Retinal pigment epithelial cell (primary cell): ENCODE results near the gene VPS37C.

Source experiments
- DNase-seq: peaks from one replicate; pipeline ENCODE4 v3.0.0-alpha.2; 2010; ENCODE audit warnings: low read depth
- H3K4me3 ChIP-seq: 2 replicates; pipeline ENCODE4 v1.5.1; 2011; ENCODE audit warnings: mild to moderate bottlenecking, low read length, control low read depth, moderate library complexity
- TF ChIP-seq, protein P1 (sequence below): conservative IDR thresholded peaks from 2 replicates; pipeline ENCODE4 v1.5.1; 2011; ENCODE audit warnings: low read depth, low read length, control low read depth, inconsistent platforms

The VPS37C gene

DNA sequence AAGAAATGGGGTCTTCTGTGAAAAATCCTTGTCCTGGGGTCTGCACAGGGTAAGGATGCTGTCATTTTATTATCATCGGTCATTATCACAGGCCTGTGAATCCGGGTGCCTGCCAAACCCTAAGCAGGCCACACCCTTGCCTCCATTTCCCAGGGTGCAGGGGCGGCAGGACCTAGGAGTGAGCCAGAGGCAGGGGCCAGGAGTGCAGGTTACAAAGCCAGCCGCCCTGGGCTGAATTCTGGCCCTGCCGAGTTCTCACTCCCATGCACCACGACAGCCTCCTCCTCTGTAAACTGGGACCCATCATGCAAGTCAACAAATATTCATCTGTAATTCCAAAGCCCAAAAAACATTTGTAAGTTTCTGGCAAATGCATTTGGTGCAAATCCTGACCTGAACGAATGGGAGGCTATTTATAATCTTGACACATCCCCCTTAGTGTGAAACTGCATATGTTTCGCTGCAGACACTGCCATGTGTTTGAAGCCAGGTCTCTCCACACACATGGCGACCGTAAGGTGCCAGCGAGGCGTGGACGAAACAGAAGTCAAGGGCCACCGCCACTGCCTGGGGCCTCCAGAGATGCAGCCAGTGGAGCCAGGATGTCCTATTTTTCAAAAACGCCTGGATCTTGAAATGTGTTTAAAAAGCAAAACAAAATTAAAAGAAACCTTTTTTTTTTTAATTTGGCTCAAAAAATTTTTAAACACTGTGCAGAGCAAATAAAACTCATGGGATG, 52.2 kb downstream of the VPS37C start:
- no peak overlapping the region for H3K4me3 ChIP-seq
- TF ChIP-seq, protein P1, sequence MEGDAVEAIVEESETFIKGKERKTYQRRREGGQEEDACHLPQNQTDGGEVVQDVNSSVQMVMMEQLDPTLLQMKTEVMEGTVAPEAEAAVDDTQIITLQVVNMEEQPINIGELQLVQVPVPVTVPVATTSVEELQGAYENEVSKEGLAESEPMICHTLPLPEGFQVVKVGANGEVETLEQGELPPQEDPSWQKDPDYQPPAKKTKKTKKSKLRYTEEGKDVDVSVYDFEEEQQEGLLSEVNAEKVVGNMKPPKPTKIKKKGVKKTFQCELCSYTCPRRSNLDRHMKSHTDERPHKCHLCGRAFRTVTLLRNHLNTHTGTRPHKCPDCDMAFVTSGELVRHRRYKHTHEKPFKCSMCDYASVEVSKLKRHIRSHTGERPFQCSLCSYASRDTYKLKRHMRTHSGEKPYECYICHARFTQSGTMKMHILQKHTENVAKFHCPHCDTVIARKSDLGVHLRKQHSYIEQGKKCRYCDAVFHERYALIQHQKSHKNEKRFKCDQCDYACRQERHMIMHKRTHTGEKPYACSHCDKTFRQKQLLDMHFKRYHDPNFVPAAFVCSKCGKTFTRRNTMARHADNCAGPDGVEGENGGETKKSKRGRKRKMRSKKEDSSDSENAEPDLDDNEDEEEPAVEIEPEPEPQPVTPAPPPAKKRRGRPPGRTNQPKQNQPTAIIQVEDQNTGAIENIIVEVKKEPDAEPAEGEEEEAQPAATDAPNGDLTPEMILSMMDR: no peak
- no peak for DNase-seq

GRCh38 chr11:61107888-61108287, 53.3 kb downstream of the VPS37C start:
- no peak overlapping the region for H3K4me3 ChIP-seq
- TF ChIP-seq, protein P1: no peak
- no peak for DNase-seq

DNA sequence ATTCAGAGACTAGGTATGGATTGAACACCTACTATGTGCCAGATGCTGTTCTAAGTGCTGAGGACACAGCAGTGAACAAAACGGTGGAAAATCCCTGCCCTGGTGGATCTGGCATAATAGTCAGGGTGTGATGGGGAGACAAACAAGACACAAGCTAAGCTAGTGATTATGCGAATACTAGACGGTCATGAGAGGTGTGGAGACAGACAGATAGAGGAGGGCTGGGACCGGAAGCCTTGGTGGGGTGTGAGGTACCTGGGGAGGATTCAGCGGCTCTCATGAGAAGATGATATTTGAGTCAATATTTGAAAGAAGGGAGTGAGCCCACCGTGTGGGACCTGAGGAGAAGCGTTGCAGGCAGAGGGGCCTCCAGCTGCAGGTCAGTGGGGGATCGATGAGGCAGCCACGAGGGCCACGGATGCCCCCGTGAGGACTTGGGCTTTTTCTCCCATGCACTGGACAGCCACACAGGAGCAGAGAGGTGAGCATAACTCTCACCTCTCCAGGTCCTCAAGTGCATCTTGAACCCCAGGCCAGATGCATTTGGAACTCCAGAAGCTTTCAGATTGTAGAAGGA, 54.2 kb downstream of the VPS37C start:
- no peak for DNase-seq

GRCh38 chr11:61106296-61106695, 54.9 kb downstream of the VPS37C start:
- H3K4me3 ChIP-seq: no peak overlapping the region
- TF ChIP-seq, protein P1: no peak
- no peak for DNase-seq

More for the DNA sequence above, 54.2 kb downstream of the VPS37C start:
- no peak overlapping the region for H3K4me3 ChIP-seq
- TF ChIP-seq, protein P1: no peak

GRCh38 chr11:61104963-61105362, 56.3 kb downstream of the VPS37C start:
- H3K4me3 ChIP-seq: no peak overlapping the region
- DNase-seq: no peak
- TF ChIP-seq, protein P1: no peak

DNA sequence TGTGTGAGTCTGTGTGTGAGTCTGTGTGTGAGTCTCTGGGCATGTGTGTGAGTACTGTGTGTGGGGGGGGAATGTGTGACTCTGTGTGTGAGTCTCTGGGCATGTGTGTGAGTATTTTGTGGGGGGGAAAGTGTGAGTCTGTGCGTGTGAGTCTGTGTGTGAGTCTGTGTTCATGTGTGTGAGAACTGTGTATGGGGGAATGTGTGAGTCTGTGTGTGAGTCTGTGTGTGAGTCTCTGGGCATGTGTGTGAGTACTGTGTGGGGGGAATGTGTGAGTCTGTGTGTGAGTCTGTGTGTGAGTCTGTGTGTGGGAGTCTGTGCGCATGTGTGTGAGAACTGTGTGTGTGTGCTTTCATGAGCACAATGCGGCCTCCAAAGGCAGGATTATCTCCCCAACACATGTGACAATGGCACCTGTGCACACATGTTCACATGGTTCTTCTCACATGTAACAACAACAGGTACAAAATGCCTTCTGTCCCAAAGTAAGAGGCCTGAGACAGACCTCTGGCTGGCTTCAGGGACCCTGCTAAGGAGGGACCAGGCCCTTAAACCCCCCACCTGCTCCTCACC, 57.3 kb downstream of the VPS37C start:
- TF ChIP-seq, protein P1: no peak
- DNase-seq: no peak
- no peak overlapping the region for H3K4me3 ChIP-seq
